ENCODE data around the gene ZNF853.

DNA sequence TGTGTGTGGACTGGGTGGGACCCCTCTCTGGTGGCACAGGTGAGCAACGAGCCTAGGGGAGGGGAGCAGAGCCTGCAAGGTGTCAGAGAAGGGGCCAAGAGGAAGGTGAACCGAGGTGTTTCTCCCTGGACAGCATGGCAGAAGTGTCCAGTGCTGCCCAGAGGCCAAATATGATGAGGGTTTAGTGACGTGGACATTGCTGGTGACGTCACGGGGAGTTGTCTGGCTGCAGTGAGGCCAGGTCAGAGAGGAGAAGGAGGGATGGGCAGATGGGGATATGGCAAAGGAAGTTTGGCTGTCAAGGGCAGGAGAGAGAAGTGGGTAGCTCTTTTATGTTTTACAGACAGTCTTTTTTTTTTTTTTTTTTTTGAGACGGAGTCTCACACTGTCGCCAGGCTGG is 2.6 kb upstream of the ZNF853 start:
- TF ChIP-seq GATA2 (IDR thresholded peaks at IDR 0.05; ENCODE audit: low read depth, low read length) (no peak), GATA3 (IDR thresholded peaks at IDR 0.05; ENCODE audit: low read depth, low read length) (no peak)
